ENCODE results near the gene ANKRD55. TPM values are rescaled to one million over a fixed set of nuclear protein-coding genes. Genes with fewer than 3 reads are reported as not detected.
"Not testable (repeated sequence)": the region's sequence is repeated elsewhere in the genome, so short reads cannot be mapped to it uniquely, and the experiment has no call there.

ANKRD55 gene
- total RNA-seq, 4 donors from 2014 or later, result not detected

- Histone ChIP-seq H3K4me3 (no peak overlapping the region), H3K27ac (no peak overlapping the region), H3K27me3 (no peaks in the 10 kb centered on the region), H3K9me3 (no peaks in the 10 kb centered on the region), H3K36me3 (no peaks in the 10 kb centered on the region), H3K4me1 (no peaks in the 10 kb centered on the region)
- DNase-seq (ENCODE audit: low spot score in 2 of 2), result no peak
- TF ChIP-seq EP300 (IDR thresholded peaks at IDR 0.05), result no peak
- TF ChIP-seq CTCF (IDR thresholded peaks at IDR 0.05), result no peak
- no peak for TF ChIP-seq POLR2A (IDR thresholded peaks at IDR 0.05)
Measured at GRCh38 chr5:56230576-56230975, 2.6 kb downstream of the ANKRD55 start.

GRCh38 chr5:56229111-56229510 lies 4.0 kb downstream of the ANKRD55 start:
- H3K27me3 ChIP-seq, result no peaks in the 10 kb centered on the region
- no peak for DNase-seq (ENCODE audit: low spot score in 2 of 2)
- 63 to 70% methylated on average over 7 of the region's 7 CpGs for WGBS, 2 donors
- no peak overlapping the region for H3K27ac ChIP-seq
- no peak for TF ChIP-seq EP300 (IDR thresholded peaks at IDR 0.05)
- TF ChIP-seq CTCF (IDR thresholded peaks at IDR 0.05), result no peak
- no peak for TF ChIP-seq POLR2A (IDR thresholded peaks at IDR 0.05)
- H3K36me3 ChIP-seq, result no peaks in the 10 kb centered on the region
- no peaks in the 10 kb centered on the region for H3K4me1 ChIP-seq
- H3K4me3 ChIP-seq, result no peak overlapping the region
- no peaks in the 10 kb centered on the region for H3K9me3 ChIP-seq

- Histone ChIP-seq H3K4me3 (no peak overlapping the region), H3K9me3 (peaks cover 0 to 1% (median 0%) of the 10 kb centered on the region in 4 donors), H3K36me3 (no peaks in the 10 kb centered on the region), H3K4me1 (no peaks in the 10 kb centered on the region), H3K27ac (no peak overlapping the region), H3K27me3 (no peaks in the 10 kb centered on the region)
- DNase-seq (ENCODE audit: low spot score in 2 of 2), result no peak
- 75 to 80% methylated on average over 6 of the region's 6 CpGs for WGBS, 2 donors
- TF ChIP-seq EP300 (IDR thresholded peaks at IDR 0.05), result no peak
- TF ChIP-seq POLR2A (IDR thresholded peaks at IDR 0.05), result no peak
- TF ChIP-seq CTCF (IDR thresholded peaks at IDR 0.05), result no peak
Measured at GRCh38 chr5:56228631-56229030, 4.5 kb downstream of the ANKRD55 start.

- H3K27ac ChIP-seq, result no peak overlapping the region
- no peaks in the 10 kb centered on the region for H3K27me3 ChIP-seq
- peaks cover 0 to 5% (median 0%) of the 10 kb centered on the region in 4 donors for H3K9me3 ChIP-seq
- no peak overlapping the region for H3K4me3 ChIP-seq
- H3K4me1 ChIP-seq, result no peaks in the 10 kb centered on the region
- WGBS, 2 donors, result 83 to 86% methylated on average over 5 of the region's 5 CpGs
- DNase-seq (ENCODE audit: low spot score in 2 of 2), result no peak
- no peaks in the 10 kb centered on the region for H3K36me3 ChIP-seq
- no peak for TF ChIP-seq EP300 (IDR thresholded peaks at IDR 0.05)
- no peak for TF ChIP-seq CTCF (IDR thresholded peaks at IDR 0.05)
- TF ChIP-seq POLR2A (IDR thresholded peaks at IDR 0.05), result no peak
Measured at GRCh38 chr5:56227691-56228090, 5.4 kb downstream of the ANKRD55 start.

GRCh38 chr5:56223298-56223697 lies 9.8 kb downstream of the ANKRD55 start:
- H3K4me1 ChIP-seq; H3K4me3 ChIP-seq; H3K27me3 ChIP-seq; H3K27ac ChIP-seq; DNase-seq (ENCODE audit: low spot score in 2 of 2); H3K36me3 ChIP-seq: not testable (repeated sequence)
- peaks cover 0 to 18% (median 0%) of the 10 kb centered on the region in 4 donors for H3K9me3 ChIP-seq

- not testable (repeated sequence) for H3K36me3 ChIP-seq; H3K27ac ChIP-seq; H3K4me1 ChIP-seq; DNase-seq (ENCODE audit: low spot score in 2 of 2); H3K4me3 ChIP-seq; H3K27me3 ChIP-seq
- H3K9me3 ChIP-seq, result peaks cover 0 to 28% (median 0%) of the 10 kb centered on the region in 4 donors
- WGBS, 2 donors, result 88 to 89% methylated on average over 6 of the region's 6 CpGs
Measured at GRCh38 chr5:56221601-56222000, 11.5 kb downstream of the ANKRD55 start.

All from tibial nerve (tissue), 4 donors.